GM18517 (cell line): ENCODE results near the gene SDCBP2.
"Not testable (repeated sequence)": the region's sequence is repeated elsewhere in the genome, so short reads cannot be mapped to it uniquely, and the experiment has no call there.

Experiments used
- ATAC-seq: cut with Tn5 transposase; IDR thresholded peaks from one replicate; pipeline ENCODE4 v1.9.1; 2021; ENCODE audit warnings: mild to moderate bottlenecking, moderate library complexity; ENCODE audit not compliant: unreplicated experiment

Gene SDCBP2

DNA sequence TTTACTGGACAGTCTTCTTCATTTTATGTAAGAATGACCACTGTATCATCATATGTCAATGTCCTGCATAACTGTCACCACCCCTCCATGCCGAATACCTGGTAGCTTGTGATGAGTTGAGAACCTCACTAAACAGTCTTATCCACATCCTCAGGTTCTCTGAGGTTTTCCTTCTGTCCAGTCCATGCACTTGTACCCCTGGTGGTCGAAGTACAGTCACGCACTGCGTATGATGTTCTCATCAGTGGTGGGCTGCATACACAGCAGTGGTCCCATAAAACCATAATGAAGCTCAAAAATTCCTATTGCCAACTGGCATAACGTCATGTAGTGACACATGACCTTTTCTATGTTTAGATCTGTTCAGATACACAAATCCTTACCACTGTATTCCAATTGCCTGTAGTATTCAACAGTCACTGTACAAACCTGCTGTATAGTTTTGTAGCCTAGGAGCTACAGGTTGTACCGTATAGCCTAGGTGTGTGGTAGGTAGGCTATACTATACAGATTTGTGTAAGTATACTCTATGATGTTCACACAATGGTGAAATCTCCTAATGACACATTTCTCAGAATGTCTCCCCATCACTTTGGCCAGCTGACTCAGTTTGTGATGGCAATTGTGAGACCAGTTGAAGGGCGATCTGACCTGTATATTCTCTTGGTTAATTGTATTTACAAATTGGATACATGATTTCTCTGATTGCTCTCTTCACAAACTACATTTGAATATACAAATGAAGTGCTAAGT lies 31.3 kb upstream of the SDCBP2 start:
- no peak for ATAC-seq

DNA sequence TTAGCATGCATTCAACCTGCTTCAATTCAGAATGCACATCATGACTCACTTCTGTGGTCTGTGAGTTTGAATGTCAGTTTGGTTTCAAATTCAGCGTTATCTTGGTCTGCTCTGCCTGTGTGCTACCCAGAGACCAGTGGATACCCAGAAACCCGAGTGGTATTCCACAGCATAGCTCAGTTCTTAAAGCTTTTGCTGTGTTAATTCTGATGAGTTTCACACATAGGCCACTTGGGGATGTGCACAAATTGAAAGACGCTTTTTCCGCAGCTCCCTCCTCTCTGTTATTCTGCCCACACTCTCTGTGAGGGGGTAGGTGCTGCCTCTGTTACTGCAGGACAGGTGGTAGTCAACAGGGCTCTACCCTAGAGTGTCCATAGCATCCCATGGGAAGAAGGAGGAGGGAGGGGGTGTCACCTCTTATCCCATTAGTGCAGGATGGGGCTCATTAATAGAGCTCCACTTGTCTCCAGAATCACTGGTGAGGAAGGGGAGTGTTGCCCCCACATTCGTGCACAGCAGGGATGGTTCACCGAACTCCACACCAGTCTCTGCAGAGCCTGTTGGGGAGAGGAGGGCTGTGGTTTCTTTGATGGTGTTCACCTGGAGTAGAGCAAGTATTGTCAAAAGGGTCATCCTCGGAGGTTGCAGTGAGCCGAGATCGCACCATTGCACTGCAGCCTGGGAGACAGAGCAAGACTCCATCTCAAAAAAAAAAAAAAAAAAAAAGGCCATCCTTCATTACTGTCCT lies 29.2 kb upstream of the SDCBP2 start:
- no peak for ATAC-seq

DNA sequence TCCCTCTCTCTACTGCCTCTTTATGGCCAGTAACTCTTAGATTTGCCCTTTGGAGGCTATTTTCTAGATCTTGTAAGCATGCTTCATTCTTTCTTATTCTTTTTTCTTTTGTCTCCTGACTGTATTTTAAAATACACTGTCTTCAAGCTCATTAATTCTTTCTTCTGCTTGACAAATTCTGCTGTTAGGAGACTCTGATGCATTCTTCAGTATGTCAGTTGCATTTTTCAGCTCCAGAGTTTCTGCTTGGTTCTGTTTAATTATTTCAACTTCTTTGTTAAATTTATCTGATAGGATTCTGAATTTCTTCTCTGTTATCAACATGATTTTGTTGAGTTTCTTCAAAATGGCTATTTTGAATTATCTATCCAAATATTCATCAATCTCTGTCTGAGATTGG lies 25.0 kb upstream of the SDCBP2 start:
- ATAC-seq: no peak

DNA sequence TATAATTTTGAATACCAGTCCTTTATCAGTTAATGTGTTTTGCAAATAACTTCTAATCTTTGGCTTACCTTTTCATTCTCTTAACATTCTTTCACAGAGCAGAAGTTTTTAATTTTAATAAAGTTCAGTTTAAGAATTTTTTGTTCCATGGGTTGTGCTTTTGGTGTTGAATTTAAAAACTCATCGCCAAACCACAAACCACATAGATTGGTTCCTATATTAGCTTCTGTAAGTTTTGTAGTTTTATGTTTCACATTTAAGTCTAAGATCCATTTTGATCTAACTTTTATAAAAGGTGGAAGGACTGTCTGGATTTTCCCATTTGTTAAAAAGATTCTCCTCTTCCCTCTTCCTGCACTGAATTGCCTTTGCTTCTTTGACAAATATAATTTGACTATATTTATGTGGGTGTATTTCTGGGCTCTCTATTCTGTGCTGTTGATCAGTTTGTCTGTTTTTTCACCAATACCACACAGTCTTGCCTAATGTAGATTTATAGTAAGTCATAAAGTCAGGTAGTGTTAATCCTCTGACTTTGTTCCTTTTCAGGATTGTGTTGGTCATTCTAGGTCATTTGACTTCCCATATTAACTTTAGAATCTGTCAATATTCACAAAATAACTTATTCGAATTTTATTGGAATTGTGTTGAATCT lies 17.5 kb upstream of the SDCBP2 start:
- no peak for ATAC-seq

DNA sequence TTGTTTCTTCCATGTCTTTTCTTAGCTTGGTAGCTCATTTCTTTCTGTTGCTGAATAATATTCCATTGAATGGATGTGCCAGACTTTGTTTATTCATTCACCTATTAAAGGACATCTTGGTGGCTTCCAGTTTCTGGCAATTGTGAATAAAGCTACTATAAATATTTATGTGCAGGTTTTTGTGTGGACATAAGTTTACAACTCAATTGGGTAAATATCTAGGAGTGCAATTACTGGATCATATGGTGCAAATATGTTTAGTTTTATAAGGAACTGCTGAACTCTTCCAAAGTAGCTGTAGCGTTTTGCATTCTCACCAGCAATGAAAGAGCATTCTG lies 16.8 kb upstream of the SDCBP2 start:
- ATAC-seq: no peak

DNA sequence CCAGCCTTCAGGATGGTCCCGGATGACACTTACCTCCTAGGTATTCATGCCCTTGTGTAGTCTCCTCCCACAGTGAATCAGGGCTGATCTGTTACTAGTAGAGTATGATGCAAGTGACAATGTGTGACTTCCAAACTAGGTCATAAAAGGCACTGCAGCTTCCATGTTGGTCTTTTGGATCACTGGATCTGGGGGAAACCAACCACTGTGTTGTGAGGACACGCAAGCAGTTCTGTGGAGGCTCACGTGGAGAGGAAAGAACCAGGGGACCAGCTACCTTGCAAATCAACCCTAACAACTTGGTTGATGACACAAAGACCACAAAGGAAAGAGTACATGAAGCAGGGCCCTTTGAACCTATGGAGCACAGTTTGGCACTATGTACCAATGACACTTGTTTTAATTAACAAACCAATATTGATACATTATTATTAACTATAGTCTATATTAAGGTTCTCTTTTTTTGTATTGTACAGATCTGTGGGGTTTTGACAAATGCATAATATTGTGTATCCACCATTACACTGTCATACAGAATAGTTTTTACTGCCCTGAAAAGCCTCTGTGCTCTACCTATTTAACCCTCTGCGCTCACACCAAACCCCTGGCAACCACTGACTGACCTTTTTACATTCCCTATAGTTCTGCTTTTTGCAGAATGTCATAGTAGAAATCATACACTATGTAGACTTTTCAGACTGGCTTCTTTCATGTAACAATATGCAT lies 16.3 kb upstream of the SDCBP2 start:
- ATAC-seq: no peak

DNA sequence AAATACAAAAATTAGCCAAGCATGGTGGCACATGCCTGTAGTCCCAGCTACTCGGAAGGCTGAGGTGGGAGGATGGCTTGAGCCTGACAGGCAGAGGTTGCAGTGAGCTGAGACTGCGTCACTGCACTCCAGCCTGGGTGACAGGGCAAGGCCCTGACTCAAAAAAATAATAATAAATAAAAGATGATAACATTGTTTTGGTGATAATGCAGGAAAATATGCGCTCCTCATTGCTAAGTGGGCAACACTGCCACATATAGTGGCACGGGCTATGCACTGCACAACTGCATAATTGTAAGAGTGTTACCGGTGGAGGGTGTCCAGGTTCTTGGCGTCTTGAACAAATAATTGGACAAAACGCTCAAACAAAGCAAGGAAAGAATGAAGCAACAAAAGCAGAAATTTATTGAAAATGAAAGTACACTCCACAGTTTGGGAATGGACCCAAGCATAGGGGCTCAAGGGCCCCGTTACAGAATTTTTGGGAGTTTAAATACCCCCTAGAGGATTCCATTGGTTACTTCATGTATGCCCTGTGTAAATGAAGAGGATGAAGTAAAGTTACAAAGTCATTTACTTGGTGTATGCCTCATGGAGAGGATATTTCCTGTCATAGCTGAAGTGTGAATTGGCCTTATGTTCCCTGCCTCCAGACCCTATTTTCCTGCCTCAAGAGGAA lies 14.6 kb upstream of the SDCBP2 start:
- not testable (repeated sequence) for ATAC-seq

DNA sequence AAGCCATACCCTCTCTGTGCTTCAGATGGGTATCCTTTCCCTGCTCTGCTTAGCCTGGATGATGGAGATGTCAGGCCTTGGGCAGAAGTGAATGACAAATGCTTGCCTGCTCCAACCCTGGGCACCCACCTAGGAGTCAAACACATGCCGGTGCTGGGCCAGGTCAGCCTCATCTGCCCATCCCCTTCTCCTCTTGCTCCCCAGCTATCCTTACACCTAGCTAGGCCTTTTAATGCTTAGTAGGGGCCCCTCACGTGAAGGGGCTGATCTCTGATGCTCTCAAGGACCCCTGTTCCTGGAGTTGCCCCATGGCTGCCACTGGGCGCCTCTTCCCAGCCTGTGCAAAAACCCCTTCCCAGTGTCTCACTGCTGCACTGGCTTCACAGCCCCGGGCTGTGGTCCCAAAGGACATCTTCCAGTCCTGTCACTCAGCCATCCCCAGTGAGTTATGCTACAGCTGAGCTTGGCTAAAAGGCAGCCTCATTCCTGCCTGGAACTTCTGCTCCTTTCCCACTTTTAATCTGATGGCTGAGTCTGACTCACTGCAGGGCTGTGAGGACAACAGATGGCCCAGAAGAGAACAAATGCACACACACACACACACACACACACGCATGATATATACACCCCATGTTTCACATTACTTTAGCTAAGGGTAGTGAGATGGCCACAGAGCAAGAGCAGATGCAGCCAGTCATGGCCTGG lies 12.8 kb upstream of the SDCBP2 start:
- no peak for ATAC-seq

DNA sequence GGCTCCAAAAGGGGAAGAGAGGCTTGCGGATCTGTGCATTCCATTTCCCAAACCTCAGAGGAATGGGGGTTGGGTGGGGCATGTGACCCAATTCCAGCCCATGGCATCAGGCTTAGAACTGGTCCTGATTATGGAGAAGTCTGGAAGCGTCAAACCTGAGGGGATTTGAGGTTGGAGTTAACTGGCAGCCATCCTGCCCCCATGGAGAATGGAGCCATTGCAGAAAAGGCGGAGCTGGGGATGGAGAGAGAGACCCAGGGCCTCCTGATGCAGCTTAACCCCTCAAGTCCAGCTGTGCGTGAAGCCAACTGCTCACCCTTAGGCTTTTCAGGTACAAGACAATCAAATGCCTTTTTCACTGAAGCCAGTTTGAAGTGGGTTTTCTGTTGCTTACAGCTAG lies 9.9 kb upstream of the SDCBP2 start:
- no peak for ATAC-seq

DNA sequence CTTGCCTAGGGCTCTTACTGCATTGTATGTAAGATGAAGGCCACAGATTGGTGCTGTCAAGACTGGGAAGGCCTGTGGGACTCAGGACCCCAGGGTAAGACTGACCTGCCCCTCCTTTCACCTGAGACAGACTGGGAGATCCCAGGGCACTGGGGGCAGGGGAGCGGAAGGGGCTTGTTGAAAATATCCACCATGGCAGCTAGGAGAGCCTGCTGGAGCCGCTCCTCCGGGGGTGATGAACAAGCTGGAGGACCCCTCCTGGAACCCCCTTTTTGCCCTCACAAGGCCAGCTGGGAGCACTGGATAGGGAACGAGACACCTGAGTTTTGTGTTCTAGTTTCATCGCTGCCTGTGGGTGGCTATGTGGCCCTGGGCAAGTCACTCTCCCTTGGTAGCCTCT lies 9.2 kb upstream of the SDCBP2 start:
- no peak for ATAC-seq

DNA sequence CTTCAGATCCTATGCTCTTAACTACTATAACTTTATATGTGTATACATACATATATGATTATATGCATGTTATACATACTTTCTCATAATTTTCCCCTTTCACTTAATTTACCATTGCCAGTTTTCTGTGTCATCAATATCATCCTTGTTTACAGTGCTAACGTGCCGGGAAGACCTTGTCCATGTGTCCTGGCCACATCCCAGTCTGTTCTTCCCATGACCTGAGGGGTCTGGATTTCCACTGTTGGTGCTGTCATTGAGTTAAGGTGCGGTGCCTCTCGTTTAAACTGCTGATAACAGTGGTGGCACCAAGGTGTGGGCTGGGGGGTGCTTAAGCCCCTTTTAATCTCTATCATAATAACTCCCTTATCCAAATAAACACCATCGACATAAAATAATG lies 8.5 kb upstream of the SDCBP2 start:
- no peak for ATAC-seq

DNA sequence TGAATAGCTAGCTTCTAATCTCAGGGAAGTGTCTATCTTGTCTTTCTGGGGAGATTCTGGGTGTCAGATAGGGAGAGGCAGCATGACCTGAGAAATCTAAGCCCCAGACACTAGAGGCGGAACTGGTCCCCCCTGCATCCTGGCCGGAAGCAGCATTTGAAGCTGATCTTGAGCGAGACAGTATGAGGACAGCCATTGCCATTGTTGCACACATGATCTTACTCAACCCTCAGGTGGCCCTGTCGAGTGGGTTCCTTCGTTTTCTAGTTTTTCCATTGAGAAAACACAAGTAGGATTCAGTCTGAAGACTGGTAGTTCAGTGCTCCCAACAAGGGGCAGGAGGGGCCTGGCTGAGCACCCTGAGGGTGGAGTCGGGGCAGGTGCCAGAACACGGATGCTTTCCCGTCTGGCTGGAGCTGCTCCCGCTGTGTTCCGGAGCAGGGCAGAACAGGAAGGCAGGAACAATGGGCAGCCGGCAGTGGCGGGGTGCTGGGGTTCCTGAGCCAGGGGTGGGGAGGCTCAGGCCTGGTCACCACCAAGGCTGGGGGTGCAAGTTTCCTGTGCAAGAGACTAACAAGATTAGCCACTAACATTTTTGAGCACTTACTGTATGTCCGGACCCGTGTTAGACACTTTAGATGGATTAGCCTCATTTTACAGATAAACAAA lies 7.9 kb upstream of the SDCBP2 start:
- no peak for ATAC-seq

DNA sequence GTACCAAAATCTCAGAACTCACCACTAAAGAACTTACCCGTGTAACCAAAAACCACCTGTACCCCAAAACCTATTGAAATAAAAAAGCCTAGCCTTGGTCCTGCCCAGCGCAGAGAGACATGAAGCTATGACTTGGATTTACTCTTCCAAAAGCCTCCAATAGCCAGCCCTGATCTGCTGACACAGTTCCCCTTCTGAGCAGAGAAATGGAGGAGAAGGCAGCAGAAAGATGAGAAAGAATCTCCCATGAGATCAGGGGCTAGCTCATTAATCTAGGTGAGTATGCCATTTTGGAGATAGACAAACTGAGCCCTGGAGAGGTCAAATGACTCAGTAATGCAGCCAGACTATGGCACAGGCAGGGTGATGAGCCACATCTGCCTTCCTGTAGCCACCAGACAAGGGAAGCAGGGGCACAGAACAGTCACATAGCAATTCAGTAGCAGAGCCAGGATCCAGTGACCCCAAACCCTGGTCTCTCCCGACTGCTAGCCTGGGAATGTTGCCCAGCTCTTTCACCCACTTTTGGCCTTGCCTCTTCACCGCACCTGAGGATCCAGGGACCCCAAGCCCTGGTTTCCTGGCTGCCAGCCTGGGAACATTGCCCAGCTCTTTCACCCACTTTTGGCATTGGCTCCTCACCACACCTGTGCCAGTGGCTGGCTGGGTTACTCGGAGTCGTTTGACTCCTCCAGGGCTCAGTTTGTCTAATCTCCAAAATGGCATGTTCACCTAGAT lies 7.2 kb upstream of the SDCBP2 start:
- no peak for ATAC-seq

DNA sequence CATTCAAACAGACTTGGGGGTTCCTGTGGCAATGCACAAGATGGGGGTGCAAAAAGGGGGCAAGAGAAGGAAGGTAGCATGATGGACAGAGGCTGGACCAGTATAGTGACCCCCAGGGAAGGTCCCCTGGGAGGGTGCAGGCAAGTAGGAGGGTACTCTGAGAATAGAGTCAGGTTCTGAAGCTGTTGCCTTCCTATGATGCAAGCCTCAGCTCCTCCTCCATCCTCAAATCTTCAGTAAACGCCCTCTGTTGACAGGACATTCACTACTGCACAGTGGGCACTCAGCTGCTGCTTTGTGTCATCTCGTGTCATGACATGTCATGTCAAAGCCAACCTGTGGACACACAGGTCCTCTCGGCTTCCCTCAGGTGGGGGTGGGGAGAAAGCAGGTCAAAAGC lies 5.8 kb upstream of the SDCBP2 start:
- ATAC-seq: no peak

DNA sequence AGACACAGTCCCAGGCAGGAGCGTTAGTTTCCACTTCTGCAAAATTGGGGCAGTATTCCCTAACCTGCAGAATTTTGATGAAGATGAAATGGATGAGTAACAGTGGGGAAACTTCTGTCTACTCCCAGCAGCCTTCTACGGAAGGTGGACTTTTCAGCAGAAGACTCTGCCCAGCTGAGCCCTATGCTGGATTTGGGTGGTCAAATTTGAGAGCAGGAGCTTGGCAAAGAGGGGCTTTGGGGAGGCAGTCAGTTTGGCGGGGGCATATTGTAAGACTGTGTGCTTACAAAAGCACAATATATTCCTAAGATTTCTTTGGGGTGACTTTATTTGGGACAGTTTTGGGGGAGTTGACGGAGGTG lies 5.4 kb upstream of the SDCBP2 start:
- no peak for ATAC-seq

DNA sequence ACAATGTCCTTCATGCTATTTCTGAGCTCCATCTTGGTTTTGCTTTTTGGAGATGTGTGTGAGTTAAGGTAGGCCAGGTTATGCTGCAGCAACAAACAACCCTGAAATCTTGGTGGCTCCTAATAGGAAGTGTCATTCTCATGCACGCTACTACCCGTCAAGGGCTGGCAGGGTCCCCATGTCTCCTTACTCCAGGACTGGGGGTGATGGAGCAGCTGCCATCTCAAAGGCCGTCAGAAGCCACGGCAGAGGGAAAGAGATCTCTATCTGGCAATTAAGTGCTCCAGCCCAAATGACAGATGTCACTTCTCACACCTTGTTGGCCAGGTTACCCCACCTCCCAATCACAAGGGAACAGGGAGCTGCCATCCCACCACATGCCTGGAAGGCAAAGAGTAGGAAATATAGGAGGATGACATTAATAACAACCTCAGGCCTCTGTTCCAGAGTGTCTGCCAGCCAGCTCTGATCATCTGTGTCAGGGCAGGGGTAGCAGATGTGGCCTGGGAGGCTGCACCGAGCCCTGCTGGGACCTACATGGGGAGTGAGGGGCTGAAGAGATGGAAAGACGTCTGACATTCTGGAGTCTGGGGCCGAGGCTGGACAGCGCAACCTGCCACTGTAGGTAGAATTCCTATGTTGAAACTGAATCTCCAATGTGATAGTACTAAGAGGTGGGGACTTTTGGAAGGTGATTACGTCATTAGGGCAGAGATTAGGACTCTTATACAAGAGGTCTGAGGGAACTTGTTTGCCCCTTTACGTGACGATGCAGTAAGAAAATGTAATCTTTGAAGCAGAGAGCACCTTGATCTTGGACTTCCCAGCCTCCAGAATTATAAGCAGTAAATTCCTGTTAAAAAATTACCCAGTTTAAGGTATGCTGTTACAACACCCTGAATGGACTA lies 4.8 kb upstream of the SDCBP2 start:
- ATAC-seq: no peak

DNA sequence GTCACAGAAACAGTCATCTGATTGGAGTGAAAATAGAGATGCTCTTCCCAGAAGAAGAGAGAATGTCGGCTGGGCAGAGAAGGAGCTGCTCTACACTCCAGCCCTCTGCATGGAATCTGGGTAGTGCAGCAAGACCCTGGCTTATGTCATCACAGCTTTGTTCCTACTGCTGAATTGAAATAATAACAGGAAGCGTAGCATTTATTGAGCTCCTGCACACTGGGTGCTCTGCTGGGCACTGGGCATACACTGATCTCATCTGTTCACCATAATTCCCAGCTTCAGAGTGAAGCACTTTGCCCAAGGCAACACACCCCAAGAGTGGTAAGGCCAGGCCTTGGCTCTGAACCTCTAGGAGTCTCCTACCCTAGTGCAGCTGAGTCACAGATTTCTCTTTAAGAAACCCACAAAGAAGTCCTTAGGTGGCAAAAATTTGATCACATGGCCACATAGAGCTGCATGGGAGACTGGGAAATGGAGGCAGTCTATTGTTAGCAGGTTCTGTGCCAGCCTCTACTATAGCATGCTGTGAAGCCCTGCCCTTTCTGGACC lies 3.9 kb upstream of the SDCBP2 start:
- no peak for ATAC-seq
